HepG2 (cell line): Measurements from ENCODE around the gene HOMEZ. TPM values are rescaled to one million over a fixed set of nuclear protein-coding genes. Genes with fewer than 3 reads are reported as not detected.

Experiments used
- ATAC-seq: fragments of 200-7000 bp; cut with Tn5 transposase; 3 replicates; pipeline ENCODE4 v1.9.1; 2020; ENCODE audit warnings: mild to moderate bottlenecking, moderate library complexity
- BruUV-seq: library from RNA; stranded (reverse); fragments of 400-500 nt; replicated peaks from 2 replicates; lab custom pipeline; 2021; lab: Mats Ljungman, UMichigan
- CTCF ChIA-PET: fragments of 300-600 bp; formaldehyde crosslinking; extraction: SDS; loops from one replicate; lab custom pipeline; 2021; ENCODE audit warnings: low total read pairs, inconsistent platforms, low intra/inter-chr PET ratio; lab: Yijun Ruan, JAX
- POLR2A ChIA-PET: fragments of 350-600 bp; sonication (Branson Sonifier 250); formaldehyde crosslinking; loops from one replicate; lab custom pipeline; 2020; ENCODE audit warnings: antibody characterized with exemption, inconsistent platforms; lab: Yijun Ruan, JAX
- DNase-seq: peaks from one replicate; pipeline ENCODE4 v3.0.0-alpha.2; 2015; ENCODE audit warnings: low spot score
- FAIRE-seq: peaks from 3 replicates; lab custom pipeline; 2011; peaks lifted over from hg19 to GRCh38; lab: Jason Lieb, UNC
- H2AFZ ChIP-seq: one replicate; pipeline ENCODE4 v1.6.1; 2011; ENCODE audit warnings: low read length, inconsistent platforms
- H3K27ac ChIP-seq: fragments of 300-600 bp; 3 replicates; pipeline ENCODE4 v1.8.0; 2011; ENCODE audit warnings: mixed run types, mild to moderate bottlenecking, mixed read lengths, low read length, inconsistent platforms; ENCODE audit not compliant: insufficient read depth; ENCODE audit errors: extremely low read length
- H3K27me3 ChIP-seq, 2 experiments: fragments of 200-600 bp in 1 of 2; 2 replicates in 1 of 2; 3 replicates in 1 of 2; pipeline versions ENCODE4 v1.6.0 to v1.8.0; 2011; ENCODE audit warnings: low read length in 2 of 2, mild to moderate bottlenecking in 2 of 2, moderate library complexity in 2 of 2, inconsistent platforms in 1 of 2; ENCODE audit not compliant: insufficient read depth in 2 of 2, control insufficient read depth in 1 of 2
- H3K36me3 ChIP-seq, 2 experiments: fragments of 200-600 bp in 1 of 2; replicated peaks in 1 of 2; 2 replicates in 1 of 2; 3 replicates in 1 of 2; pipeline versions ENCODE4 v1.5.1 to v1.8.0; 2011; ENCODE audit warnings: low read length in 2 of 2, inconsistent platforms in 1 of 2; ENCODE audit not compliant: insufficient read depth in 2 of 2, control insufficient read depth in 1 of 2
- H3K4me1 ChIP-seq: 2 replicates; pipeline ENCODE4 v1.5.1; 2012; ENCODE audit warnings: low read length, inconsistent platforms; ENCODE audit not compliant: insufficient read depth
- H3K4me2 ChIP-seq: 2 replicates; pipeline ENCODE4 v1.6.0; 2011; ENCODE audit warnings: low read depth, low read length, inconsistent platforms
- H3K4me3 ChIP-seq, 3 experiments: fragments of 200-600 bp in 1 of 3; sonication (generic), shearing (Covaris generic) in 1 of 3; replicated peaks in 1 of 3; 2 replicates each; pipeline ENCODE4 v1.5.1; 2011 to 2016; ENCODE audit warnings: low read length in 3 of 3, inconsistent platforms in 2 of 3, low read depth in 2 of 3, mild to moderate bottlenecking in 2 of 3, control low read depth in 1 of 3, mixed read lengths in 1 of 3; ENCODE audit not compliant: insufficient read depth in 1 of 3
- H3K79me2 ChIP-seq: one replicate; pipeline ENCODE4 v1.6.1; 2011; ENCODE audit warnings: low read length, inconsistent platforms; ENCODE audit not compliant: insufficient read depth
- H3K9ac ChIP-seq: 2 replicates; pipeline ENCODE4 v1.6.0; 2011; ENCODE audit warnings: mild to moderate bottlenecking, low read depth, low read length, inconsistent platforms; ENCODE audit not compliant: insufficient read depth
- H3K9me3 ChIP-seq: 2 replicates; pipeline ENCODE4 v1.5.1; 2012; ENCODE audit warnings: mild to moderate bottlenecking, low read length
- H4K20me1 ChIP-seq: 2 replicates; pipeline ENCODE4 v1.6.0; 2011; ENCODE audit warnings: inconsistent platforms, mild to moderate bottlenecking, low read length, moderate library complexity; ENCODE audit not compliant: insufficient read depth
- ASH2L ChIP-seq: fragments of 300-600, 200-600 bp; sonication (generic); IDR thresholded peaks from 2 replicates; pipeline ENCODE4 v1.7.0; 2017; ENCODE audit warnings: low read depth, mild to moderate bottlenecking, moderate library complexity, mixed read lengths, low read length; ENCODE audit not compliant: insufficient read length
- ATAD3A ChIP-seq: sonication (generic); formaldehyde crosslinking; IDR thresholded peaks from 2 replicates; pipeline ENCODE4 v1.4.0; 2020; ENCODE audit warnings: missing genetic modification reagents
- ATF7-NPFF ChIP-seq: sonication (generic); formaldehyde crosslinking; IDR thresholded peaks from 2 replicates; pipeline ENCODE4 v1.8.1; 2023; ENCODE audit warnings: mild to moderate bottlenecking, low read depth, missing genetic modification reagents, moderate library complexity
- BRD4 ChIP-seq: sonication (generic); formaldehyde crosslinking; IDR thresholded peaks from 2 replicates; pipeline ENCODE4 v1.4.0; 2020; ENCODE audit warnings: missing genetic modification reagents
- CHCHD3 ChIP-seq: sonication (generic); formaldehyde crosslinking; IDR thresholded peaks from 2 replicates; pipeline ENCODE4 v1.8.0; 2022; ENCODE audit warnings: mild to moderate bottlenecking, missing genetic modification reagents, moderate library complexity
- CREB3 ChIP-seq: sonication (generic); formaldehyde crosslinking; IDR thresholded peaks from 2 replicates; pipeline ENCODE4 v1.5.0; 2020; ENCODE audit warnings: missing genetic modification reagents
- HNF4A ChIP-seq: sonication (generic); formaldehyde crosslinking; IDR thresholded peaks from 2 replicates; pipeline ENCODE4 v1.4.0; 2020; ENCODE audit warnings: missing genetic modification reagents
- ISL2 ChIP-seq: sonication (generic); formaldehyde crosslinking; IDR thresholded peaks from 2 replicates; pipeline ENCODE4 v1.5.0; 2020; ENCODE audit warnings: missing genetic modification reagents
- KDM3A ChIP-seq: IDR thresholded peaks from 2 replicates; pipeline ENCODE4 v1.6.1; 2018; ENCODE audit warnings: low read depth, missing compliant biosample characterization
- NFKBIZ ChIP-seq: IDR thresholded peaks from 2 replicates; pipeline ENCODE4 v1.6.1; 2018; ENCODE audit warnings: missing genetic modification reagents, missing compliant biosample characterization
- RBFOX2 ChIP-seq: fragments of 200-400 bp; formaldehyde crosslinking; IDR thresholded peaks from 2 replicates; pipeline ENCODE4 v1.6.1; 2017; ENCODE audit warnings: low read depth, mild to moderate bottlenecking, low read length
- REL ChIP-seq: sonication (generic); formaldehyde crosslinking; conservative IDR thresholded peaks from 2 replicates; pipeline ENCODE4 v1.8.0; 2022; ENCODE audit warnings: mild to moderate bottlenecking, missing genetic modification reagents, moderate library complexity
- SETDB1 ChIP-seq: sonication (generic); formaldehyde crosslinking; IDR thresholded peaks from 2 replicates; pipeline ENCODE4 v1.5.1; 2020; ENCODE audit warnings: missing genetic modification reagents, mild to moderate bottlenecking, borderline replicate concordance
- SIN3A ChIP-seq: IDR thresholded peaks from 2 replicates; pipeline ENCODE4 v1.6.1; 2011; ENCODE audit warnings: low read depth, mild to moderate bottlenecking, control low read depth, low read length, borderline replicate concordance
- SKI ChIP-seq: fragments of 450-650 bp; IDR thresholded peaks from one replicate; pipeline ENCODE4 v1.6.1; 2018; ENCODE audit warnings: mild to moderate bottlenecking; ENCODE audit not compliant: partially characterized antibody
- SRF ChIP-seq: IDR thresholded peaks from 2 replicates; pipeline ENCODE4 v1.6.1; 2011; ENCODE audit warnings: mild to moderate bottlenecking, low read depth, low read length, moderate library complexity
- SRSF1 ChIP-seq: fragments of 200-400 bp; formaldehyde crosslinking; optimal IDR thresholded peaks from 2 replicates; pipeline ENCODE3; 2017; ENCODE audit warnings: mild to moderate bottlenecking, low read depth, low read length, moderate library complexity
- TCF7 ChIP-seq: sonication (generic); IDR thresholded peaks from 2 replicates; pipeline ENCODE4 v1.6.1; 2016; ENCODE audit warnings: antibody characterized with exemption, low read depth
- ZNF362 ChIP-seq: sonication (generic); formaldehyde crosslinking; IDR thresholded peaks from 2 replicates; pipeline ENCODE4 v1.4.0; 2020; ENCODE audit warnings: missing genetic modification reagents, mild to moderate bottlenecking, borderline replicate concordance
- ZNF441 ChIP-seq: sonication (generic); formaldehyde crosslinking; IDR thresholded peaks from 2 replicates; pipeline ENCODE4 v1.7.0; 2021; ENCODE audit warnings: missing genetic modification reagents, borderline replicate concordance
- ZNF878 ChIP-seq: sonication (generic); formaldehyde crosslinking; IDR thresholded peaks from 2 replicates; pipeline ENCODE4 v1.8.1; 2023; ENCODE audit warnings: mild to moderate bottlenecking, missing genetic modification reagents, moderate library complexity
- WGBS: methylation state at CpG from one replicate; pipeline ENCODE4 v1.1.6; 2017; ENCODE audit warnings: low lambda C conversion rate; 5-methylcytosine and 5-hydroxymethylcytosine counted together
- in situ Hi-C: cut with HindIII; loops from 2 replicates; pipeline ENCODE4 v1.10.0; 2017; ENCODE audit warnings: low pct_unique_long_range_greater_than_20kb; ENCODE audit not compliant: extremely low pct_ligation_motif_present
- intact Hi-C: fragments of 100-400 bp; cut with micrococcal nuclease; formaldehyde crosslinking; loops from one replicate; pipeline ENCODE4 v1.10.0; 2022; ENCODE audit not compliant: unreplicated experiment
- polyA plus RNA-seq, 8 experiments: library from polyadenylated mRNA; depleted of rRNA in 3 of 8; stranded (reverse) in 7 of 8; unstranded in 1 of 8; fragments of >200 nt; fragmentation: Illumina TruSeq in 4 of 8; extraction: Trizol in 4 of 8; gene quantifications; 2 replicates each; pipeline versions ENCODE4 v1.2.1 to v1.2.3, GENCODE V29; 2011 to 2016; ENCODE audit warnings: low read depth in 4 of 8, missing spikeins in 1 of 8, mixed read lengths in 1 of 8; ENCODE audit not compliant: insufficient read depth in 1 of 8
- total RNA-seq, 5 experiments: library from RNA; depleted of rRNA; stranded (reverse); fragments of >200 nt; fragmentation: Illumina TruSeq; extraction: Trizol; gene quantifications; 2 replicates each; pipeline ENCODE4 v1.2.3, GENCODE V29; 2016; ENCODE audit warnings: low read depth in 1 of 5

HOMEZ gene
- total and polyA plus RNA-seq, 2 of the 13 experiments (the other 11 are each of a cell fraction or from before 2014, with no cell fraction given): 14.5 to 31.8 TPM

DNA sequence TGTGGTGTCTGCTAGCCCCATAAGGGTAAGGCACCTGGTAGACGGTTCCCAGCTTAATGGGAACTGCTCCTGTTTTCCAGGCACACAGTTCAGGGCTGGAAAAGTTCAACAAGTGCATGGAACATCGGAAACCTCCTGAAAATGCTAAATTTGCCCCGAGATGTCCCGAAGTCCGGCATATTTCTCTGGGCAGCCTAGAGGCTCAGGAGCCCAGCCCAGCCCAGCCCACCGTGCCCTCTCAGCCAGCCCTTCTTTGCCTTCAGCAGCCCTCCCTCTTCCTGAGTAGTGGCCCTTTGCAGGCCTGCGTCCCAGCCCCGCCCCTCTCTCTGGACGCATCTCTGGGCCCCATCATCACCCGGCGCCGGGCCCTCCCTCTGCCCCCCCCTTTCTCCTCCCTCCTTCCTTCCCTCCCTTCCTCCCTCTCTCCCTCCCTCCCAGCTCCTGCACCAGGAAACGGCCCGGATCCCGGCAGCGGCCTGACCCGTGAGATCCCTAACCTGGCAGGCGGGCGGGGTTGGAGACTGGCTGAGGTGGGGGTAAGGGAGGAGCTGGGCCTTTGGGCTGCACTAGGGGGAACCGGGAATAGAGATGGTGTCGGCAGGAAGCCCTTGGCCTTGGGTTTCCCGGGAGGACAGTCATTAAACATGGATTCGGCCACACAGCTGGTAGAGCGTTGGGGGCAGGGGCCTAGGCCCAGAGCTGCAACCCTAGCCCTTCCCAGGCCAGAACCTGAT lies 20.6 kb upstream of the HOMEZ start, which contains the start of gene BCL2L2:
BCL2L2 (plus strand) TSS at position 422 of the 734 bp plus-strand sequence. CDS start 935 bp downstream, outside the sequence.
- 1% methylated on average over 24 of the region's 24 CpGs for WGBS
- Histone ChIP-seq H4K20me1 (no peaks in the 10 kb centered on the region), H3K4me1 (peaks cover 60% of the 10 kb centered on the region), H3K36me3 (peaks cover 27 to 35% of the 10 kb centered on the region in 2 experiments), H3K9me3 (no peaks in the 10 kb centered on the region), H3K27me3 (no peaks in the 10 kb centered on the region; a peak in 1 of 5 replicates), H3K9ac (peak within 1 kb of the TSS; percentile 99), H3K79me2 (peaks cover 34% of the 10 kb centered on the region), H3K4me3 (peak within 1 kb of the TSS; percentile 95 to 99 (median 96)), H3K27ac (peak within 1 kb of the TSS; percentile 87), H3K4me2 (peak within 1 kb of the TSS; percentile 96), H2AFZ (peak within 1 kb of the TSS; percentile 90)
- peak; percentile 98 for DNase-seq
- no TSS peak for BruUV-seq
- peak; percentile 76 for ATAC-seq
- FAIRE-seq: peak; percentile 83
- ChIA-PET POLR2A (interaction anchor here (0.6 to 18.7 kb wide), 39 partner anchors 12 to 1530 kb away, joined by 3 to 1053 read pairs (median 4); partner anchors contain the start of genes ACIN1, C14orf119, CBLN3 and CHMP4A), CTCF (interaction anchor here (1.3 kb wide), 1 partner anchor 15 kb away, joined by 4 read pairs; the partner anchor contains the start of gene PABPN1)
- in situ Hi-C loops: loop anchor here (25.0 kb wide), 1 partner anchor 831 kb away; the partner anchor contains the start of genes EMC9, FITM1, PSME1 and PSME2
- intact Hi-C loops: loop anchor here (1.0 to 10.0 kb wide), 4 partner anchors 15 to 988 kb away; partner anchors contain the start of genes AJUBA, DCAF11, DHRS1 and NOP9
- TF ChIP-seq REL (CRISPR knock-in tag) (no peak), KDM3A (CRISPR knock-in tag) (peak; percentile 92), ISL2 (peak; percentile 43), RBFOX2 (peak; percentile 95), SRSF1 (peak; percentile 98), TCF7 (no peak), ZNF878 (no peak), ZNF362 (CRISPR knock-in tag) (0 out of 2 replicates have a peak, but pooled peaks have one; percentile 8), ATAD3A (CRISPR knock-in tag) (peak; percentile 76; the same call in 1 of the 2 replicates), CHCHD3 (CRISPR knock-in tag) (peak; percentile 9; the same call in 1 of the 2 replicates), CREB3 (CRISPR knock-in tag) (no peak), SKI (peak; percentile 64), SRF (peak; percentile 88), SIN3A (peak; percentile 96; the same call in 1 of the 2 replicates), NFKBIZ (CRISPR knock-in tag) (peak; percentile 41; the same call in 1 of the 2 replicates), SETDB1 (no peak), BRD4 (CRISPR knock-in tag) (peak; percentile 66), ATF7-NPFF (CRISPR knock-in tag) (peak; percentile 69; the same call in 1 of the 2 replicates), ASH2L (peak; percentile 97), HNF4A (0 out of 2 replicates have a peak, but pooled peaks have one; percentile 3), ZNF441 (CRISPR knock-in tag) (peak; percentile 90)
